Left ventricle myocardium inferior (tissue), 1 donor: Measurements from ENCODE around the gene LDB2. TPM values are rescaled to one million over a fixed set of nuclear protein-coding genes. Genes with fewer than 3 reads are reported as not detected.

Experiments
- DNase-seq: peaks from one replicate; pipeline ENCODE4 v3.0.0-alpha.2; 2020
- H3K27ac ChIP-seq: fragments of 200-600 bp; replicated peaks from 2 replicates; pipeline ENCODE4 v1.8.0; 2021
- H3K27me3 ChIP-seq: fragments of 200-600 bp; 2 replicates; pipeline ENCODE4 v1.8.0; 2021; ENCODE audit warnings: low read depth
- H3K36me3 ChIP-seq: fragments of 200-600 bp; 2 replicates; pipeline ENCODE4 v1.8.0; 2021
- H3K4me1 ChIP-seq: fragments of 200-600 bp; 2 replicates; pipeline ENCODE4 v1.8.0; 2021
- H3K4me3 ChIP-seq: fragments of 200-600 bp; 2 replicates; pipeline ENCODE4 v1.8.0; 2021; ENCODE audit warnings: mild to moderate bottlenecking, moderate library complexity
- H3K9me3 ChIP-seq: fragments of 200-600 bp; replicated peaks from 2 replicates; pipeline ENCODE4 v1.8.0; 2021
- intact Hi-C: fragments of 100-400 bp; cut with micrococcal nuclease; formaldehyde crosslinking; loops from one replicate; pipeline ENCODE4 v1.11.0; 2022
- total RNA-seq: library from RNA; stranded (reverse); fragmentation: NEBNext Ultra II Directional; extraction: Animal tissue kit (Norgen Biotek cat#: 25700); gene quantifications from one replicate; pipeline ENCODE4 v1.2.1, GENCODE V29; 2021
- TF ChIP-seq, protein P1 (sequence below): fragments of 200-600 bp; IDR thresholded peaks from 2 replicates; pipeline ENCODE4 v1.8.0; 2021; ENCODE audit warnings: antibody characterized with exemption, mild to moderate bottlenecking, borderline replicate concordance
- donor health status: DM: no; HTN: yes; CAD: no; lungs with severe emphysema.

The LDB2 gene
- total RNA-seq, 1 donor from 2014 or later = 29.6 TPM

DNA sequence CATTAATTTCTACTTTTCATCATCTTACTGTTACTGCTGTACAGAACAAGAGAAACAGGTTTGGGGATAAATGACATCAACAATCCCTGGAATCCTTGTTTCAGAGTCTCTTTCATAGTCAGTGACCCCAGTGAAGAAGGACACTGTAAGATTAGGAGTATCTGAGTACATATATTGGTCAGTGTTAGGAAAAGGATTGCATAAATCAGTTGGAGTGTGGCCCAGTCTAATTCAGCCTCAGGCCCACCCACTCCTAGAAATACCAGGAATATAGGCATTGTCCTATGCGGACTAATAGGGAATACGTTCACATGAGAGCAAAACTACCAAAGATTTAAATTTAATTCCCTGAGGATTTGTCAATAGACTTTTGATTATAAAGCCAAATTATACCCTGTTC is 237.8 kb downstream of the LDB2 start:
- no peaks in the 10 kb centered on the region for H3K27me3 ChIP-seq
- intact Hi-C loops = no loop called here
- TF ChIP-seq, protein P1, sequence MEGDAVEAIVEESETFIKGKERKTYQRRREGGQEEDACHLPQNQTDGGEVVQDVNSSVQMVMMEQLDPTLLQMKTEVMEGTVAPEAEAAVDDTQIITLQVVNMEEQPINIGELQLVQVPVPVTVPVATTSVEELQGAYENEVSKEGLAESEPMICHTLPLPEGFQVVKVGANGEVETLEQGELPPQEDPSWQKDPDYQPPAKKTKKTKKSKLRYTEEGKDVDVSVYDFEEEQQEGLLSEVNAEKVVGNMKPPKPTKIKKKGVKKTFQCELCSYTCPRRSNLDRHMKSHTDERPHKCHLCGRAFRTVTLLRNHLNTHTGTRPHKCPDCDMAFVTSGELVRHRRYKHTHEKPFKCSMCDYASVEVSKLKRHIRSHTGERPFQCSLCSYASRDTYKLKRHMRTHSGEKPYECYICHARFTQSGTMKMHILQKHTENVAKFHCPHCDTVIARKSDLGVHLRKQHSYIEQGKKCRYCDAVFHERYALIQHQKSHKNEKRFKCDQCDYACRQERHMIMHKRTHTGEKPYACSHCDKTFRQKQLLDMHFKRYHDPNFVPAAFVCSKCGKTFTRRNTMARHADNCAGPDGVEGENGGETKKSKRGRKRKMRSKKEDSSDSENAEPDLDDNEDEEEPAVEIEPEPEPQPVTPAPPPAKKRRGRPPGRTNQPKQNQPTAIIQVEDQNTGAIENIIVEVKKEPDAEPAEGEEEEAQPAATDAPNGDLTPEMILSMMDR = no peak
- H3K4me3 ChIP-seq = no peak overlapping the region
- no peaks in the 10 kb centered on the region for H3K4me1 ChIP-seq
- no peak overlapping the region for H3K27ac ChIP-seq
- H3K9me3 ChIP-seq = no peaks in the 10 kb centered on the region
- H3K36me3 ChIP-seq = no peaks in the 10 kb centered on the region
- no peak for DNase-seq

DNA sequence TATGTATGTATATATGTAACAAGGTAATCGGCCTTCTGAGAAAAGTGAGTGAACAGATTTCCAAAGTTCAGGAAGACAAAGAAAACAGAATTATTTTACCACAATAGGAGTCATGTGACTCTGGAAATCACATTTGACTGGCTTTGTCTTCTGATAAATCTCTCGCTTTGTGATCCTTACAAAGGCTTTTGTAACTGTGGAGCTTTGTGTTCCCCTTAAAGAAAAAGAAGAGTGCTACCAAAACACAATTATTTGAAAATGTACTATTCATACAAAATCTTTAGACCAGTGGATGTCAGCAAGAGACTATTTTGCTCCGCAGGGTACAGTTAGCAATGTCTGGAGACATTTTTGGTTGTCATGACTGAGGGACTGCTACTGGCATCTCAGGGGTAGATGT is 238.8 kb downstream of the LDB2 start:
- DNase-seq = no peak
- Histone ChIP-seq H3K4me1 (peaks cover 5% of the 10 kb centered on the region), H3K27ac (no peak overlapping the region), H3K4me3 (no peak overlapping the region), H3K9me3 (no peaks in the 10 kb centered on the region), H3K27me3 (no peaks in the 10 kb centered on the region), H3K36me3 (no peaks in the 10 kb centered on the region)
- TF ChIP-seq, protein P1 = no peak
- intact Hi-C loops = no loop called here

DNA sequence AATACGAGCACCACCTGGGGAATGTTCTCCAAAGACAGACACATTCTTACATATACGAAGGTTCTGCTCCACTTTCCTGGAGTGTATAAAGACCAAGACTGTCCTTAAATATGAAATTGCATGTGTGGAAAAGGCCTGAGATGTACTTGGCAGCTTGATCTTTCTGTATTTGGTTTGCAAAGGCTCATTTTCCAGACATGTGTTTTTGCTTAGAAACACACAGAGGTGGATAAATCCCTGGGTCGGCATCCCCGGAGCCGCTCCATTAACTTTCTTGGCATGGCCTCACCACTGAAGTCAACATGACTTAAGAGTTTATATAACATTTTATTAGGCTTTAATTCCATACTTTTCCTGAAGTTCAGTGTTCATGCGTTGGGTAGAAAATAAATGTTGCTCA is 239.4 kb downstream of the LDB2 start:
- H3K4me3 ChIP-seq = no peak overlapping the region
- H3K4me1 ChIP-seq = peaks cover 11% of the 10 kb centered on the region
- TF ChIP-seq, protein P1 = no peak
- no peaks in the 10 kb centered on the region for H3K27me3 ChIP-seq
- no peaks in the 10 kb centered on the region for H3K36me3 ChIP-seq
- H3K27ac ChIP-seq = no peak overlapping the region
- no peaks in the 10 kb centered on the region for H3K9me3 ChIP-seq
- no peak for DNase-seq
- intact Hi-C loops = no loop called here

DNA sequence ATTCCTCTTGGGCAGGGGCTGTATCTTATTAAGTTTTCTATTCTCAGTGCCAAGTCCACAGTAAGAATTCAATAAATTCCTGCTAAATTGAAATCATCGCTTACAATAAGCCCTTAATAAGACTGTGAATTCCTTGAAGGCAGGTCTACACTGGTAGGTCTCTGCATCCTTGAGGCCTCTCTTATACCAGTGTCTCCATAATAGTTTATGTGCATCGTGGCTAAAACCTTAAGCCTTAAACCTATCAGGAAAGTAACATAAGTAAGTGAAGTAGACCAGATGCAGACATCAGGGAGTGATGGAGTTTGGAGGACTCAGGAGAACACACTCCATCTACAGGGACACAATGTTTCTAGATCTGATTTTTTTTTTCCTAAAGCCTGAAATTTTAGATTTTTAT is 240.3 kb downstream of the LDB2 start:
- Histone ChIP-seq H3K36me3 (no peaks in the 10 kb centered on the region), H3K27ac (no peak overlapping the region), H3K4me1 (peaks cover 20% of the 10 kb centered on the region), H3K27me3 (no peaks in the 10 kb centered on the region), H3K4me3 (no peak overlapping the region), H3K9me3 (no peaks in the 10 kb centered on the region)
- intact Hi-C loops = no loop called here
- no peak for DNase-seq
- TF ChIP-seq, protein P1 = no peak

DNA sequence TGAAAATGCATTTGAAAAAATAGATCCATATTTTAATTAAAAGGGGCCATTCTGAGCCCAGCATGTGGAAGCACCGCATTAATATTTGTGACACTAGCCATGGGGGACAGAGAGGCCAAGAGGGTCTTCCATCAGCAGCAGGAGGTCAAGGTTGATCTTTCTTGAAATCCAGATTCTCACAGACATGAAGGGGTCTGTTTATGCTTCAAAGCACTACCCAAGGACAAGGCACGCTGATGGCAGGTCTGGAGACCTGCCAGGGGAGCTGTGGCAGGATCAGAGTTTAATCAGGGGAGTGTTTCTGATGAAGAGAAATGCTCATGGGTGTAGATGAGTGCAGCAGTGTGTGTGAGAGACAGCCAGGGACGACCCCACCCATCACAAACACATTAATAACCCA is 243.3 kb downstream of the LDB2 start:
- Histone ChIP-seq H3K4me3 (no peak overlapping the region), H3K4me1 (peaks cover 30% of the 10 kb centered on the region), H3K36me3 (no peaks in the 10 kb centered on the region), H3K27ac (no peak overlapping the region), H3K9me3 (no peaks in the 10 kb centered on the region), H3K27me3 (no peaks in the 10 kb centered on the region)
- TF ChIP-seq, protein P1 = no peak
- intact Hi-C loops = no loop called here
- DNase-seq = no peak
